Stimulated activated CD4-positive, alpha-beta T cell treated with anti-CD3 and anti-CD28 coated beads, Interleukin-1b, Interleukin-23, amount 100 ng/mL, for 4 hours (primary cell): ENCODE results near the gene SGSM2.

Experiments used
- DNase-seq, 2 donors: peaks; one replicate each; pipeline ENCODE4 v3.0.0-alpha.2; 2020; ENCODE audit warnings: low read depth in 2 of 2

Gene SGSM2

DNA sequence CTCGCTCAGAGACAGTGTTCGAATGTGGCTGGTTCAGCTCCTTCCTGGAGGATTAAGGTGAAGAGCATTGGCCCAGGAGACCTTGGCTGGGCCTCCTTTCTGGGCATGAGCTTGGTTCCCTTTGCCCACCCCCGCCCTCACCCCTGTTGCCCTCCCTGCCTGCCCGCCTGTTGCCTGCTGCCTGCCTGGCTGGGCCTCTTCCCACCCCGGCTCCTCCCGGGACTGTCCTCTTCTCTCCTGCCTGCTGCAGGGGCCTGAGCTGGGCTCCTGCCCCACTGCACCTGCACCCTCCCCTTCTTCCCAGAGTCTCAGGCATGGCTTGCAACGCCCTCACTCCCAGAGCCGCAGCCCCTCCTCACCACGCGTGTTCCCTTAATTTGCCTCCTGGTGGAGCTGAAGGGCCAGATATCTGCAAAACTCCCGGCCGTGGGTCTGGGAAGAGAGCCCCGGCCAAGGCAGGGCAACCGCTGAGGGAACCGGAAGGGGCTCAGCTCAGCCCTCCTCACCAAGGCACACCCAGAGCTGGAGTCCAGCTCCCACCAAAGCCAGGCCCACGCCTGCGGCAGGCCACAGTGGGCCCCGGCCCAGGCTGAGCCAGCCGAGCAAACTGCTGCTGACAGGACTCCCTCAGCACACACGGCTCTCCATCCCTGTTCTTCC lies 32.4 kb downstream of the SGSM2 start:
- no peak for DNase-seq

DNA sequence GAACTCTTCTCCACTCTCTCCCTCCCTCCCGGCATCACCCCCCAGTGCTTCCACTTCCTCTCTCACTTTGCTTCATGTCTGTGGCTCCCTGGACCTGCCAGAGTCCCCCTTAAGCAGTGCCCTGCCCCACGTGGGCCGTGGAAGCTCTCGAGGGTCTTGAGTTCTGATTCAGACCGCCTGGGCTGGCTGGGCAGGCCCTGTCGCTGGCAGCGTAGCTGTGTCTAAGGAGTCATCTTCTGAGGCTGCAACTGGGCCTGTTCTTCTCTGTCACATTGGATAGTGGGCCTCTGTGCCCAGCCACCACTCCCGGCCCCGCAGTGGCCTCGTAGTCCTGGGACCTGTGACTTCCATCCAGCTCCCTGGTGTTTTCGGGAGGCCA lies 32.9 kb downstream of the SGSM2 start:
- no peak for DNase-seq

DNA sequence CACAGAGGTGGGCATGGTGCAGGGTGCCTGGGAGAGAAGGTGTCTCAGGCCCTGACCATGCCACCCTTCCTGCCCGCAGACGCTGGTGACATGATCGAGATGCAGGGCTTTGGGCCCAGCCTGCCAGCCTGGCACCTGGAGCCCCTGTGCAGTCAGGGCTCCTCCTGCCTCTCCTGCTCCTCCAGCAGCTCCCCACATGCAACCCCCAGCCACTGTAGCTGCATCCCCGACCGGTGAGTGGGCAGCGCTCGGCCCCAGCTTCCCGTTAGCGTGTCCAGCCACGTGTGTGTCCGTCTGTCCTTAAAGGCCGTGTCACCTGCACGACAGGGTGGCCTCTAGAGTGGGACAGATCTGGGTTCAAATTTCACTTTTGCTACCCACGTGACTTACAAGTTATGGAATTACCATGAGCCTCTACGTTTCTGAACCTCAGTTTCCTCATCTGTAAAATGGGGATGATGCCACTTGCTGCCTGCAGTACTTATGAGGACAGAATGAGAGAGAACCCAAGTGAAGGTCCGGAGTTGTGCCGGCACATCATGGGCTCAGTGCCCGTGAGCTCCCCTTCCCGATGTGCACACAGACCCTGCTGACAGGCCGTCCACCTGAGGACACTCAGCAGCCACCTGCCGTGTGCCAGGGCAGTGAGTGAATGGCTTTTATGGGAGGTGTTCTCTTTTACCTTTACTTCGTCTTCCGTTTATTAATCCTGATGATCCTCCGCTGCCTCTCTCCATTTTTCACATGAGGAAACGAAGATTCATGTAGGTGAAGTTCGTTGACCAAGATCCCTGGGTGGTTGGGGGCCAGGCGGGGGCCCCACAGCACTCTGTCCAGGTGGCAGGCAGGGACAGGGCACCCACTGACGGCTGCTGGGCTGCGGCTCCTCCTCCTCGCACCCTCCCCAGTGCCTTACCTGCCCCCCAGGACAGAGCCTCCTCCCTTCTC lies 34.2 kb downstream of the SGSM2 start:
- DNase-seq, result no peak

DNA sequence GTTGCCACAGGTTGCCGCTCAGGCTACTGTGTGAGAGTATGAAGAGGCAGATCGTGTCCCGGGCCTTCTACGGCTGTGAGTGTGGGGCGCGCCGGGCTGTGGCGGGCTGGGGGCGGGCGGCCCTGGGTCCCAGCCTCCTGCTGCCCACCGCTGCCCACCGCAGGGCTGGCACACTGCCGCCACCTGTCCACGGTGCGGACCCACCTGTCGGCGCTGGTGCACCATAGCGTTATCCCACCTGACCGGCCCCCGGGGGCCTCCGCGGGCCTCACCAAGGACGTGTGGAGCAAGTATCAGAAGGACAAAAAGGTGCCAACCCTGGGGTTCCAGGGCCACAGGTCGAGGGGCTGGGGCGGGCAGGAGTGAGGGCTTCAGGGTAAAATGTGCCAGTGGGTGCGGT lies 34.9 kb downstream of the SGSM2 start:
- no peak for DNase-seq

DNA sequence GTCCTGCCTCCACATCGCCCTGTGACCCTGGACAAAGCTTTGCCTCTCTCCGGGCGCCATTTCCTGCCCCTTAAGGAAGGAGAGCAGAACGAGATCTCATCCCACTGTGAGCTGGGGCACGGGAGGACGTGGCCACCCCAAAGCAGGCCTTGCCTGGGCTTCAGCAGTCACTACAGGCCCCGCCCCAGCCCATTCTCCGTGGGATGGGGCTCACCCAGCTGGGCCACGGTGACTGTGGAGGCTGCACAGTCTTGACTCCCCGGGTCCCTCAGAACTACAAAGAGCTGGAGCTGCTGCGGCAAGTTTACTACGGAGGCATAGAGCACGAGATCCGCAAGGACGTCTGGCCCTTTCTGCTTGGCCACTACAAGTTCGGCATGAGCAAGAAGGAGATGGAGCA lies 35.4 kb downstream of the SGSM2 start:
- no peak for DNase-seq

DNA sequence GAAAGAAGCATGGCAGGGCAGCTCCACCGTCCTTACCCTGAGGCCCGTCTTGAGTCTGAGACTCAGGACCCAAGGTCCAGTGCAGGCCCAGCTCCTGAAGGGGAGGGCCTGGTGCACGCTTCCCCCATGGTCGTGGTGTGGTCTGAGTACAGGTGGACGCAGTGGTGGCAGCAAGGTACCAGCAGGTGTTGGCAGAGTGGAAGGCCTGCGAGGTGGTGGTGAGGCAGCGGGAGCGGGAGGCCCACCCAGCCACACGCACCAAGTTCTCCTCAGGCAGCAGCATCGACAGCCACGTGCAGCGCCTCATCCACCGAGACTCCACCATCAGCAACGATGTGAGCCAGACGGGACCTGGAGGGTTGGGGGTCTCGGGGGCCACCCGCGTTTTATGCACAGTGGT lies 35.9 kb downstream of the SGSM2 start:
- no peak for DNase-seq

DNA sequence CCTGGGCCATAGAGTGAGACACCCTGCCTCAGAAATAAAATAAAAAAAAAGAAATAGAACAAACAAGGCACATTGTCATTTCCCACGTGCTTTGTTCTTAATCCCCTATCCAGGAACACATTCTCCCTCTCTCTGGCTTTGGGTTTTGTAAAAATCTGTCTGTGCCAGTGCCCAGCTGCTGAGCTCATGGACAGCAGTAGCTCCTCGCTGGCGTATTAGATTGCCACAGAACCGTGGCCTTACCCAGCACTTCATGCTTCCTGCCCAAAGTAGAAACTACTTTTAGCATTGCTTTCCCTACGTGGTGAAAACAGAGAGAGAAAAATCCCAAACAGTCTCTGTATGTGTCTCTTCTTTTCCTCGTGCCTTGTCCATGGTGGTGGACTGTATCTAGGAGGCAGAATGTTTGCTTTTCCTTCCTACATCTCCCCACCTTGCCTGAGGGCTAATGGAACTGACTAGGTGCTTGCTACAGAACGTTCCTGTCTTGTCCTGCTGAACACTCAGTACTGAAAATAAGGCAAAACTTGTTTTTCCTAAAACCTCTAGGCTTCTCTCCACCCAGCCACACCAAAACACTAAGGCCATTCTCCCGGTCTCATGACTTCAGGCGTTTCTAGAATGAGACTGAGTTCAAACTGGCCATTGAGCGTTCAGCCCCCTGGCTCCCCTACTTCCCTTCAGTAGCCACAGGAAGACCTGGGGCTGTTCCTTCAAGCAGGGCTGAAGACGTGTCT lies 37.4 kb downstream of the SGSM2 start:
- DNase-seq, result no peak

DNA sequence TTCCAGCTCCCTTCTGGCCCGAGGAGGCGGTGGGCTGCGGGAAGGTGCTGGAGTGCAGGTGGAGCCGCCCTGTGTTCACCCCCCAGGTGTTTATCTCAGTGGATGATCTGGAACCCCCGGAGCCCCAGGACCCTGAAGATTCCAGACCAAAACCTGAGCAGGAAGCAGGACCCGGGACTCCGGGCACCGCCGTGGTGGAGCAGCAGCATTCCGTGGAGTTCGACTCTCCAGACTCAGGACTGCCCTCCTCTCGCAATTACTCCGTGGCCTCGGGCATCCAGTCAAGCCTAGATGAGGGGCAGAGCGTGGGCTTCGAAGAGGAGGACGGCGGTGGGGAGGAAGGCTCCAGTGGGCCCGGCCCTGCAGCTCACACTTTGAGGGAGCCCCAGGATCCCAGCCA lies 38.1 kb downstream of the SGSM2 start:
- DNase-seq, result no peak

DNA sequence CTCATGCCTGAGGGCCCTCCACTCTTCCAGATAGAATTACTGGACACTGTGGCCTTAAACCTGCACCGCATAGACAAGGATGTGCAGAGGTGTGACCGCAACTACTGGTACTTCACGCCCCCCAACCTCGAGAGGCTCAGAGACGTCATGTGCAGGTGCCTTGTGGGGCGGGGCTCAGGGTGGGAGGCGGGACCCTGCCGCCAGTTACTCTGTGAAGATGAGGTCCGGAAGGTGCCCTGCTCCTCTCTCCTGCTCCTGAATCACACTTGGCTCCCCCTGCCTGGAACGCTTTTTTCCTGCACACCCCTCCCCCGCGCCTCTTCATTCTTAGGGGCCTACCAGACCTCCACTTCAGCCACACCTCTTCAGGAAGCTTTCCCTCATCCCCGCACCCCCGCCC lies 38.8 kb downstream of the SGSM2 start:
- DNase-seq, result no peak

DNA sequence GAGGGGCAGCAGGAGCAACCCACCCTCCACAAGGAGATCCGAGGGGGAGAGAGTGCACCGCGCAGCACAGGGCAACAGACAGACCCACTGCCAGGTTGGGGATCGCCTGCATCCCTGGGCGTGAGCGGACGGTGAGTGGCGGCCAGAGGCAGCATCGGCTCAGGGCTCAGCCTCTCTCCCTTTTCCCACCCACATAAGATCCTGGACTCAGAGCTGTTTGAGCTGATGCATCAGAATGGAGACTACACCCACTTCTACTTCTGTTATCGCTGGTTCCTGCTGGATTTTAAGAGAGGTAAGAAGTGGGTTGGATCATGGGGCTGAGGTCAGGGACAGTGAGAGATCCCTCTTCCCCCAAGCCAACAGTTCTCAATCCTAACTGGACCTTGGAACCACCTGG lies 40.4 kb downstream of the SGSM2 start:
- no peak for DNase-seq

DNA sequence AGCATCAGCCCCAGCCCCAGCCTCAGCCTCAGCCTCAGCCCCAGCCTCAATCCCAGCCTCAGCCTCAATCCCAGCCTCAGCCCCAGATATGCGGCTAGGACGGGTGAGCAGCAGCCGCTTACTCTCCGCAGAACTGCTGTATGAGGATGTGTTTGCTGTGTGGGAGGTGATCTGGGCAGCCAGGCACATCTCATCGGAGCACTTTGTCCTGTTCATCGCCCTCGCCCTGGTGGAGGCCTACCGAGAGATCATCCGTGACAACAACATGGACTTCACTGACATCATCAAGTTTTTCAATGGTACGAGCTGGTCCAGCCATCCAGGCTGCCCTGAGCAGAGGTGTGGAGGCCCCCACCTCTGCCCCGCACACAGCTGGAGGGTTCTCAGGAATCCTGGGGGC lies 41.6 kb downstream of the SGSM2 start:
- no peak for DNase-seq

DNA sequence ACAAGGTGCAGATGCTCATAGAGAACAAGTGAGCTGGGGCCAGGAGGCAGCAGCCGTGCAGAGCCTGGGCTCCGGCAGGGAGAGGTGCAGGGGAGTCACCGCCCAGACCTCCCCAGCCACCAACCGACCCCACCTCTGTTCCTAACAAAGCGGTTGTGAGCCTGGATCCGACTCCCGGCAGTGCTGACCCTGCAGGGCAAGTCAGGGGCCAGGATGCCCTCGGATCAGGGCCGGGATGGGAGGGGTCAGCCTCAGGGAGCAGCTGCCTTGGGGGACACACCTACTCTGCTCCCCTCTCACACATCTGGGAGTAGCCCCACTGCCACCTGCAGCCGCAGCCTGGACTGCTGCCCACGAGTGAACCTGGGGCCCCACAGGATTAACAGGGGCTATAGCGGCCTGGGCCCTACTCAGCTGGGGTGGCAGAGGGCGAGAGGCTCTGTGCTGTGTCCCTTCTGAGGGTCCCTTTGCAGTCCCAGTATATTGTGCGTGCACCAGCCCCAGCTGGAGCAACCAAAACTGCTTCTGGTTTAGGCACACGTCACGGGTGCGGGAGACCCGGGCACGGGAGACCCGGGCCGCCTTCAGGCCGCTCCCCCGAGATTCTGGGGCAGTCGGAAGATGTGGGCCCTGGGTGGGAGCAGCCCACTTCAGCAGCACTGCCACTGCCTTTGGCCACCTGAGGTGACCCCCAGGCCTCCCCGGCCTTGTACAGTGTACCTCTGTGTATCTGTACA lies 42.4 kb downstream of the SGSM2 start:
- DNase-seq, result no peak

DNA sequence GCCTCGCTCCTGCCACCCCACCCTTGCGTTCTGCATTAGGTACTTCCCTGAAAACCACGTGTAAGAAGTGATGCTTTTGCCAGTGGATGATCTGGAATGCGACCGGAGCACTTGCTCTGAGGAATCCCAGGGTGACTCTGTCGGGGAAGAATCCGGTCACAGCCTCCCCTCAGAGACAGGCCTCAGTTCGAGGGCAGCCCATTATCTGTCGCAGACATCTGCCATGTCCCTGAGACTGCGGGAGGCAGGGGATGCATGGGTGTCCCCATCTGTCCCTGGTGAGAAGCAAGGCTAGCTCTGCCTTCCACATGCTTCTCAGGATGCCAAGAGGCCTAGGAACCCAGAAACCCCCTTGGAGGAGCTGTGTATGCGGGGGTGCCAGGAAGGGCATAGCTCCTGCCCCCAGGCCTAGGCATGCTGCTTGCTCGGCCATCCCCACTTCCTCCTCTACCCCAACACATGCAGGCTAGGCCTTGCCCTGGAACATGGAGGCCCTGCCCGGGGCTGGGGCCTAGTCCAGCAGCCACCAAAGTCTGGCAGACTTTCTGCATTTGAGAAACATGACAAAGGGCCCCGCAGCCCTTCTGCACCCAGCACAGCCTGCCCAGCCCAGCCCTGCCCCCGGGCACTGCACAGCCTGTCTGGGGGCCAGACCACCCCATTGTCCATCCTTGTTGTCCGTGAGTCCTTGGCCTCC lies 43.1 kb downstream of the SGSM2 start:
- no peak for DNase-seq

DNA sequence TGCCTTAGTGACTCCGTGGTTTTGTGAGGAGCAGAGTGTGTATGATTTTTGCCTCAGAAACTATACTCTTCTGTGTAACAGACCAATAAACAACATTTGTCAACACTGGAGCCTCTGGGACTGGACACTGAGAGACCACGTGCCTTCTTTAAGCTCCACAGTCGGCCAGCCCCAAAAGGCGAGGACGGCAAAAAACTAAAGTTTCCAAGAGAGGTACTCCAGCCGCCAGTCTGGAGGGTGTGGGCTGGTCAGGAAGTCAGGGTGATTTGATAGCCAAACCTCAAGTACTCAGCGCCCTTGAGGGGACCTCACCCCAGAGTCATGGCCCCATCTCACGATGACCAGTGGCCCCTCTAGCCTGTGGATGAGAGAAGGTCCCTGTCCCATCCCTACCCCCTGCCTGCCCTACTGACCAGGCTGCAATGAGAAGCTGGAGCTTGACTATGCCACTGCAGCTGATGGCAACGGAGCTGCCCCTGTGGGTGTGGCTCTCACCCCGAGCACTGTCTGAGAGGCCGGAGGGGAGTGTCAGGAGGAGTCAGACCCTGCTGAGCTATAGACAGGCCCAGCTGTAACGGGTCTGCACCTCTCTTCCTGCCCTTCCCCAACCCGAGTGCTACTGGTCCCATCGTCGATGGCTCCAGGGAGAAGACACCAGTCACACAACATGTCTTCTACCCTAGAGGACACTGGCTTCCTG lies 43.8 kb downstream of the SGSM2 start:
- no peak for DNase-seq

DNA sequence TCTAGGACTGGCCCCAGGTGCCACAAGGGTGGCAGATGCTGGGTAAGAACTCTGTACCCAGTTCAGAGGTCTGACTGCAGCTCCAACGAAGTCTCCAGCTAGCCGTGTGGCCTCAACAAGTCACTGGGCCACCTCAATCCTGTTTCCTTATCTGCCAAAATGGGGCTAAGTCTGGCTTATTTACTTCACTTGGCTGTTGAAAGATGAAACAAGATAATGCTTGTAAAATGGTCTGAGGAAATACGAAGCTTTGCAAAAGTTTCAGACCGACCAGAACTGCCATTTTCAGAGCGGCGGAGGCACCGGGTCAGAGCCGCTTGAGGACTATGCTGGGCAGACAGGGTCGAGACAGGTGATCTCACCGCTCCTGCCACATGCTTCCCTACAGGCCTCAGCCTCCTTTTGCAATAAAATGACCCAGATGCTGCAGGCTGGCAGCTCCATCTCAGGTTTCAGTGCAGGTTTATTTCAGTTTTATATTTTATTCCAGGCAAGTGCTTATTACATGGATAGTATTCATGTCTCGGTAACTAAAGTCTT lies 46.4 kb downstream of the SGSM2 start:
- no peak for DNase-seq

DNA sequence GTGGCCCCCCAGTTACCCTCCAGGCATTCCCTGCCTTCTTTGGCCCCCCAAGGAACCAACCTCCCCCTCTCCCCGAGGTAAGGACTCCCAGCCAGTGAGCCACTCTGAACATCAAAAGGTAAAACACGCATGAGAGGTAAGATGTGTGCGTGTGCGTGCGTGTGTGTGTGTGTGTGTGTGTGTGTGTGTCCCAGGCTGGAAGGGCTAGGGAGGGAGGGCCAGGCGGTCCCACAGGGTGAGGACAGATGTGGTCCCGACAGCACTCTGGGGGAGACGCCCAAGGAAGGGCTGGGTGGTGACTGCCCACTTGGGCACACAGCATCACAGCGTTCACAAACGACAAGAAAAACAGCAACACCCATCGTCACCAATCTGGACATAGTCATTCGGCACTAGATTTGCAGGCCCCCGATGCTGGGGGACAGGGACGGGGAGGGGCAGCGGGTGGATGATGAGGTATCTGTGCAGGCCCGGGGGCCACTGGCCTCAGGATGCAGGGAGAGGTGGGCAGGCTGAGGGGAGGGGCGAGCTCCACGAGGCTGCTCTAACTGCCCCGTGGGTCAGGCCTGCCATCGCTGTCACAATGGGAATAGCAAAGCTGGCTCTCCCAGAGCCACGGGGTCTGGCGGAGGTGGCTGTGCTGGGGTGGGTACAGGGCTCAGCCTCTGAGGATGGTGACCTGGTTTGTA lies 47.3 kb downstream of the SGSM2 start:
- DNase-seq, result no peak

DNA sequence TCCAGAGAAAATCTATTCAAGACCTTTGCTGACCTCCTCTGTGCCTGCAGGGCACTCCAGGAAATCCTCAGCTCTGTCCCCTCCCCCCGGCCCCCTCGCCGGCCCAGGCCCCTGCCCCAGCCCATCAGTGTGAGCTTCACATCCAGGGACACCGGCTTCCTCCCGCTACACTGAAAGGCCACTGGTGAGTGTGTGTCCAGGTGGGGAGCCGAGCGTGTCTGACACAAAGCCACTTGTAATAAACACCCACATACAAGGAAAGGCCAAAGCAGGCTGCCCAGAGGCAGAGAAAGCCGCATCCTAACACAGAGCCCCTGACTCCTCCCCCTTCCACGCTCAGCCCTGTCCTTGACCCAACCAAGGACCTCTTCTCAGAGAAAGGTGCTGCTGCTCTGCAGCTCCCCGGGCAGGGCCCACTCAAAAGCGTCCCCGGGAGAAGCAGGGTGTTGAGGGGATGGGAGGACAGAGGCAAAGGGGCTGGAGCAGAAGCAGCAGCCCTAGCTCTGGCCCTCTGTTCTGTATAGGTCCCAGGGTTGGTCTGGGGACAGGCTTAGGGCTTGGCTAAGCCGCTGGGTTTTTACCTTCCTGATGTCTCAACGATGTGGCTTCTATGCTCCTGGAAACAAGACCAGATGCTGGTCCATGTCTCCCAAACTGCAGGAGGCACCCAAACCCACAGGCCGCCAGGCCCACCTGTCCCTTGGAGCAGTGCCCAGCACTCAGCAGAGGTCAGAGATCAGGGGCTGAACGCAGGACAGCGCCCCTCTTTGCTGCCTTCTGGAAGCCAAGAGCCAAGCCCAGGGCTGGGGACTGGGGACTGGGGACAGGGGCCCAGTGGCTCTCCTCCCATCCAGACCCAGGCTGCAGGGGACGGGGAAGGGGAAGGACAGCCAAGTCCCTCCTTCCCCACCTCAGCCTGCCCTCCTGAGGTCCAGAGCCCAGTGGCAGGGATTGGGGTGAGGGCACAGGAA lies 48.2 kb downstream of the SGSM2 start:
- no peak for DNase-seq

DNA sequence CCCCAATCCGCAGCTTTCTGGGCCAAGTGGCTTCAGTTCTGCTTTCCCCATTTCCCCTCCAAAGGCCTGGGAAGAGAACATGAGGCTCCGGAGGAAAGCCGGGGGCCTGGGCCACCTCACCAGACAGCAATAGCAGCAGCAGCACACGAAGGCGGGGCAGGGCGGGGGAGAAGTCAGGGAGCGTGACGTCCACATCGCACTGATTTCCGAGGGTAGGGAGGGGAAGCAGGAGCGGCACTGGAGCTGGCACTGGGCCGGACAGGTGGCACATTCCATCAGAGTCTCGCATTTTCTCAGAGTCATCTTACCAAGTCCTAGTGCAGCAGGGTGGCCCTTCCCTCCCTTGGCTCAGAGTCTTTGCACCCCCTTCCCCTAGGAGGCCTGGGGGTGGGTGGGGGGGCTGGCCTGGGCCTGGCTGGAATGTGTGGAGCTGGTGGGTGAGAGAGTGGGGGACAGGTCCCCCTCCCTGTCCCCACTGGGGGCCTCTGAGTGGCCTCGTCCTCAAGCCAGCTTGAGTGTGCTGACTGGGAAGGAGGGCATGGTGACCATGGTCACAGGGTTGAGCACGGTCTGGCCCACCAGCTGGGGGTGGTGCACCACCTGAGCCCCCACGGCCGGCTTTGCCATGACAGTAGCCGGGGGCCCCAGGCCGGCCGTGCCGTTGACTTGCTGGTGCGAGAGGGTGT lies 49.2 kb downstream of the SGSM2 start:
- no peak for DNase-seq
